HG02938 (cell line): Measurements from ENCODE around the gene NEO1.
"Not testable (repeated sequence)": the region's sequence is repeated elsewhere in the genome, so short reads cannot be mapped to it uniquely, and the experiment has no call there.

Experiments
- ATAC-seq: cut with Tn5 transposase; IDR thresholded peaks from one replicate; pipeline ENCODE4 v1.9.1; 2021; ENCODE audit warnings: mild to moderate bottlenecking, moderate library complexity; ENCODE audit not compliant: unreplicated experiment

The NEO1 gene

DNA sequence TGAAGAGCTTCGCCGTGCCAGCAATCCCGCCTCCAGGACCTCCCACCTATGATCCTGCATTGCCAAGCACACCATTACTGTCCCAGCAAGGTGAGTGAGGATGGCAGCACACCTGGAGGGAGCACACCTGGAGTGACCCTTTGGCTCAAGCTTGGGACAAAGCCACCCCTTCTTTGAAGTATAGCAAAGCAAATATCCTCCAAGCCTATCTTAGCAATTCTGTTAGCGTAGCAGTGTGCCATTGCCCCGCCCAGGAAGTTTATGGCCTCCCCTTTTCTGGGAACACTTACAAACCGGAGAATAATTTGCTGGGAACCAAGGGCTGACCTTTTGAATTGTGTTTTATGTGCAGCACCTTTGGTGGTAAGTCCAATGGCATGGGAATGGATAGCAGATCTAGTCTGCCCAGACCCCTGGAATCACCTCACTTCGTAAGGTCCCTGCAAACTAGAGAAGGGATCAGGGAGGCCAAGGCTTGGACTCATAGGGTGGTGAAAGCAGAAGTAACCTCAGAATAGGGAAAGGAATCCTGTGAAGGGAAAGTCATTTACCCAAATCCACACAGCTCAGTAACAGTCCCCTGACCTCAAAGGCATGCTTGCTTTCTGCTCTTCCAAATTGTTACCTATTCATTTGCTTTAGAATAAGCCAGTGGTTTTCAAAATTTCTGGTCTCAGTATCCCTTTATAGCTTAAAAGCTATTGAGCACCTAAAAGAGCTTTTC lies 246.4 kb downstream of the NEO1 start:
- no peak for ATAC-seq

DNA sequence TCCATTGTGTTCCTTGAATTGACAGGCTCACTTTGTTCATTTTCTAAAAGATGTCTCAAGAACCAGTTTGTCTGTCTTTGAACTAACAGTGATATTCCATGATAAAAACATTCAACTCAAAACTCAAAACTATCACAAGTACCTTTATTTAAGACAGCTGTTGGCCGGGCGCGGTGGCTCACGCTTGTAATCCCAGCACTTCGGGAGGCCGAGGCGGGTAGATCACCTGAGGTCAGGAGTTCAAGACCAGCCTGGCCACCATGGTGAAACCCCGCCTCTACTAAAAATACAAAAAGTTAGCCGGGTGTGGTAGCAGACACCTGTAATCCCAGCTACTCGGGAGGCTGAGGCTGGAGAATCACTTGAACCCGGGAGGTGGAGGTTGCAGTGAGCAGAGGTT lies 248.0 kb downstream of the NEO1 start:
- not testable (repeated sequence) for ATAC-seq

DNA sequence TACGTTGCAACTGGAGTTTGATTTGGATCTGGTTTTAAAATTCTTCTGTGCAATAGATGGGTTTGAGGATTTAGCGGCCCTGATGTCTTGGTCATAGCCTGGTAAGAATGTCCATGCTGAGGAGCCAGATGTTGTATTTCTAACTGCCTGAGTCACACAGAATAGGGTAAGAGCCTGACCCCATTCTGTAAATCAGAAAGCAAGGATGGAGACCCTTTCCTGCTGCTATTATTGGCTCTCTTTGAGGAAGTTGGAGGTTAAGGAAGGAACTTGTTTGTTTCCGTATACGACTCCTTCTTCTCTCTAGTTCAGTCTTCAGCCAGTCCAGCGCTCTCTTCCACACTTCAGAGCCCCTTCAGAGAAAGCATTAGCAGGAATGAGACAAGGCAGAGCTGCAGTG lies 251.4 kb downstream of the NEO1 start:
- no peak for ATAC-seq

DNA sequence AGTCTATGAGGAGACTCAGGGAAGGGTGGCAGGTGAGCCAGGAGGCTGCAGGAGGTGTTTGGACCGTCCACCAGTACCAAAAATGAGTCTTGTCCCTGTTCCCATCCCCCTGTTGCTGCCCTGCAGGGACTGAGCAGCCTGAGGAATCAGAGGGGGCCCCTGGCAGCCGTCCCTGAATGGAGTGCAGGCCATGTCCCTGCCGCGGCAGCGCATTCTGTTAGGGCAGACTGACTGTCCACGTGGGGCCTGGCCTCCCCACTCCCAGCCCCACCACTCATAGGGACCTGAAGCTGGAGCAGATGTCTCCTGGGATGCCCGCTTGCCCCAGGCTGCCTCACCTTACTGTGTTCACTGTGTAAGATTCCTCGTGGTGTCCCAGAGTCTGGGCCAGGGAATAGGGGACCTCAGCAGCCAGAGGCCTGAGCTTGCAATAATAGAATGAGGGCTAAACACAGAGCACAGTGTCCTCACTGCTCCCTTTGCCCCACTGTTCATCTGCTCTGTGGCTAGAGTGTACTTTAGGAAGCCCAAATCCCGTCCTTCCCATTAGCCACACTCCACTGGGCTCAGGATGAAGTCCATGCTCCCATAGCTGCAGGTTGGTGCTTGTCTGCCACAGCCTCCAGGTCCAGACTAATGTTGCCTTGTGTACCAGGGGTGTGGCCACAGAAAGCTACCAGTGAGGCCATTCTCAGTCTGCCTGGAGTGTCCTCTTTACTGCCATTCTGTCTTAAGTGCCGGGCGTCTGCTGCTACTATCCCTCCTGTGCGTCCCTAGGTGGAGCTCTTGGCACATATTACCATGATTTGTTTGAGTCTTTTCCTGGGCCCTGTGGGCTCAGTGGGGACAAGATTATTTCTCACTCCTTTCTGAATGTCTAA lies 253.3 kb downstream of the NEO1 start:
- no peak for ATAC-seq

DNA sequence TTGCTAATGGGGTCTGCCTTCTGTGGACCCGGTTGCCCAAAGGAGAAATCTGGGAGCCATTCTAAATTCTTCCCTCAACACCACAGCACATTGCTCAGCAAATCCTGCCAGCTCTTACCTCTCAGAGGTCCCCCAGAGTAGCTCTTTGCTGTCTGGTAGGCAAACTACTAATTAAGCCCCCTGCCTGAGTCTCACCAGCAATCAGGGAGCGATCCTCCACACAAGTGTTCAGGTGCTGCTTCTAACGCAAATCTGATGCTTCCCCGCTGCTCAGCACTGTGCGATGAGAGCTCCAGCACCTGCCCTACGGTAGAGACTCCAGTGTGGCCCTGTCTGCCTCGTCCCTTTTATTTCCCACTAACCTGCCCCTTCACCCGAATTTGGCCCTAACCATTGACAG lies 256.0 kb downstream of the NEO1 start:
- ATAC-seq, result no peak

DNA sequence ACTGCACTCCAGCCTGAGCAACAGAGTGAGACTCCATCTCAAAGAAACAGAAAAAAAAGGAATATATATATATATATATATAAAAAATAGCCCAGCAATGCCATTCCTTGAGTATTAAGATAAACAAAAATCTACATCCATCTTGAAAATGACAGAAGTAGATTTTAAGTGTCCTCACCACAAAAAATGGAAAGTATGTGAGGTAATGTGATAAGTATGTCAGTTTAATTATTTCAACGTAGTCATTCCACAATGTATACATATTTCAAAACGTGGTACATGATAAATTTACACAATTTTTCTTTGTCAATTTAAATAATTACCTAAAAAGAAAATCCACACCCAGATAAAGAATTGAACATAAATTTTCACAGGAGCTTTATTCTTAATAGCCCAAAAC lies 261.6 kb downstream of the NEO1 start:
- no peak for ATAC-seq

DNA sequence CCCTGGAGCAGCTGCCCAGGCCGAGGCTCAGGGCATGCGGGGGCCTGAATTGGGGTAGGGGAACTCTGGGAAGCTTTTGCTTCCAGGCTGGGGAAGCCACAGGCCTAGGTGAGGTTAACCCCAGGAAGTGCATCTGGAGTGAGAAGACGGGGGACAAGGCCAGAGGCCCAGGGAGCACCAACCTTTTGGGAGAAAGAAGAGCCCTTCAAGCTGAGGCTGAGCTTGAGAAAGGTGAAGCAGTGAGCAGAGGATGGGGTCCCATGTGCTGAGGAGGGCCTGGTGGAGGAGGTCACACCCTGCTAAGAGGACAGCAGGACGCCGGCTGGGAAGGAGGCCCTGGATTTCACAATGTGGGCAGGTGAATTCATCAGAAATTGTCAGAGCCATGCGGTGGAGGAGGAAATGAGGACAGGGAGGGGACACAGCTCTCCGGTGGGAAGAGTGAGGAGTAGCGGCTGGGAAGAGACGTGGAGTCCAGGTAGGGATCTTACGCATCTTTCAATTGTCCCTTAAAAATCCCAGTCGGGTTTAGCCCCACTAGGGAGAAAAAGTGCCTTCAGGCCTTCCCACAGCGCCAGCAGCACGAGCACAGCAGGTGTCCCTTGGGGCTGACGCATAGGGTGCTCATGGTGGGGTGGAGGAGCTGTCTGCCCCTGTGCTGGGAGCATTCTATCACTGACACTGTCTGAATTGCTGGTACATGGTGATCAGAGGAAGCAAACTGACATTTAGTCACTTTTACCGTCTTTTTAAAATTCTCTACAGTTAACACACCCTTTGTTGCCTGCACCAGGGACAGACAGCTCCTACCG lies 265.6 kb downstream of the NEO1 start:
- ATAC-seq, result no peak

DNA sequence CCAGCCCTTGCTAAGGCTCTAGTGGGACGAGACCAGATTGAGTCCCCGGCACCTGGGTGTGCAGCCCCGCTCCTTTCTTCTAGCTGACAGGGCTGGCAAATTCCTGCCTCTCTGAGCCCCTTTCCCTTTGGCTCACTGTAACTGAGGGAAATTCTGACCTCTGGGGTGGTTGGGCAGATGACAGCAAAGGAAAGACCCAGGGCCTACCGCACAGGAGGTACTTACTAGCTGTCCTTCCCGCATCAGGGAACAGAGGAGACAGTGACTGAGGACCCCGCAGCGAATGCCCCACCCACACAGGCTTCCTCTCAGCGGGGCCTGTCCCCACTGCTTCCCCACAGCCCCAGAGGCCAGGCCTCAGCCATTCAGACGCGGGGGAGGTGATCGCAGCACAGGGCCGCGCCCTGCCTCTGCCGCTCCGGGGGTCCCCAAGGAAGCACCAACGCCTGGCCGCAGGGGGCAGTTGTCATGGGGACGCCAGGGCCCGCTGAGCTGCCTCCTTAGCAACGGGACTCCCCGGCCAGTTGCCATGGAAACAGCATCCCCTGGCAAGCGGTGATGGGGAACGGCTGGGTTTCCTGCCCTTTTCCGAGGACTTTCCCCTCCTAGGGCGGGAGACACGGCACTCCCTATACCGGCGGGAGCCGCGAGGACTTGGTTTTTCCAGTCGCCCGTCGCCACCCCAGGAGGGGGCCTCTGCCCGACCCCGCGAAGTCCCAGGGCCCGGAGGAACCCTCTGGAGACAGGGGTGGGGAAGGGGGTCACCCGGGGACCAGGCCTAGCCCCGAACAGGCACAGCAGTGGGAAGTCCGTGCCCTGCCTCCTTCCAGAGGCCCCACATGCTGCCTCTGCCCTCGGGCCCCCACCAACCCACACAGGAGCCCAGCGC lies 266.4 kb downstream of the NEO1 start:
- ATAC-seq, result no peak

DNA sequence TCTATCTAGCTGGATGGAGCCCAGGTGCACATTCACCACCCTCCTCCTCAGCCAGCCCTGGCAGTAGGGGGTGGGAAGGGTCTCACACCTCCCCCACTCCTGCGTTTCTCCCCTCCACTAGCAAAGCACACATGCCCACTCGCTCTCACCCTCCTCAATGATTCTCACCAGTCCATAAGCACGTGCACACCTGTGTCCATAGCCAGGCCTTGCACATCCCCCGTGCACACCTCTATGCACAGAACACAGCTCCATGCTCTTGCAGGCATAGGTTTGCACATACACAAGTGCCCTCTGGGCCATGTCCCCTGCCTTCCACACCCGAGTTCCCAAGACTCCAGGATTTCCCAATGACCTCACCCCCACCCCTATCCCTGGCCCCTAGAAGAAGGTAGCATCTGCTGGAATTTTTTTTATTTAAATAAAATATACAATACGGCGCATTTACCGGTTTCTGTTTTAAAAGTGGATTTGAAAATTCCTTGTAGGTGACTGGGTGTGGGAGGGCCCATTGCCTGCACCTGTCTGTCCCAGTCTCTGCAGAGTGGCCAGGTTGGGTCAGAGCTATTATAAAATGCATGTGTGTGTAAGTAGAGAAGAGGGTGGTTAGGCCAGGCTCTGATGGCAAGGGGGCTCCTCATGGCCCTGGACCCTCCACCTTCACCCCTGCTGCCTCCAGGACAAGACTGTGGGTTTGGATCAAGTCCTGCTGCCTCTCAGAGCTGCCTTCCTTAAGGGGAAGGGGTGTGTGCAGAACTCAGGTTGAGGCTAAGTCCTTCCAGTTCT lies 267.4 kb downstream of the NEO1 start:
- ATAC-seq, result no peak

DNA sequence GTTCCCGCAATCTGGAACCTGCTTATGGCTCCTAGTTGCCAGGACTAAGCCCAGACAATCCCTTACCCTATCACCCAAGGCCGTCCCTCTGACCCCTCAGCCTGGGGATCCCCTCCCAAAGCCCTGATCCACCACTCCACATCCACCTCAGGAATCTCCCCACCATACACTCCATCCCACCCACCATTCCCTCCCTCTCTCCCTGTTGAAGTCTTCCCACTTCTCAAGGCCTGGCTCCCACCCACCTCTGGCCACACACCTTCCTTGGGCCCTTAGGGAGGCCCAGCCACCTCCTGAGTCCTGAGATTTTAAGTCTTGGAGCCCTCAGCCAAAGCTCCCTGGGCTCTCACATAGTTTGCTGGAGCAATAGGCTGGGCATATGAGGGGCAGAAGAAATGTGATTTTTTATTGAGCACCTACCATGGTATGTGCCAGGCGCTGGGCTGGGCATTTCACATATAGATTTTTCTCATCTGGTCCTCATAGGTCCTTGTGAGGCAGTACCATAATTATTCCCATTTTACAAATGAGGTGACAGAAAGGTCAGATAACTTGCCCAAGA lies 268.4 kb downstream of the NEO1 start:
- ATAC-seq, result no peak

DNA sequence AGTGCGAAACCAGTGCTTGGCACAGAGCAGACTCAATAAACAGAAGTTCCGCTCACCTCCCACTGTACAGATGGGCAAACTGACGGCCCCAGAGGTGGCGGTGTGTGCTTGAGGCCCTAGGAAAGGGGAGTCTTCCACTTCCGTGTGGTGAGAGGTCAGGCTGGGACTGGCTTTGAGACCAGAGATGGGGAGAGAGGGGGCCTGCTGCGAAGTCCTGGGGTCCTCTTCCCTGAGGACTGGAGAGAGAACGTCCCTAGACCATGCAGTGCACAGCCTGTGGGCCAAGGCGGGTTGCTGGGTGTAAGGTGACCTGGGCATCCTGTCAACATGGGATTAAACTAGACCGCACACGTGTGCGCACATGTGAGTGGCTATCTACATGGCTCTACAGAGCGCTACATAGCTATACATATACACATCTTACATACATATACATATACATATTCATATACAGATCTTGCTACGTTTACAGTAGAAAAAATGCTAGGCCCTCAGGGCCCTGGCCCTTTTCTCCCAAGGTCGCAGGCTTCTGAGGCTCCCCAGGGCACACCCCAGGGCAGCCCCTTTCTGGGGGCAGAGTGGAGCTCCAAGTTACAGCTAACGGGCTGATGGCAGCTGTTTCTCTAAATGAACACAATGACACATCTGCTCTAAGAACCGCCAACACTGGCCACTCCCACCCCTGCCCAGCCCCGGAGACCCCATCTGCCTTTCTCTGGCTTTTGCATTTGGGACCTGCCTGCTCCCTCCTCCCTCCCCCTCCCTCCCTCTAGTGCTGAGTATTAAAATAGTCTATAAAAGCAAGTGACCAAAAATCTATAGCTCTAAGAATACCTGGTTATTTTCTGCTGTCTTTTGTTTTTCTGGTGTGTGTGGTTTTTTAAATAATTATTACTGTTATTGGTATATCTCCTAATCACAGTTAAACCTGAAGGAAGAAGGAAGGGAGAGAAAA lies 269.5 kb downstream of the NEO1 start:
- no peak for ATAC-seq

DNA sequence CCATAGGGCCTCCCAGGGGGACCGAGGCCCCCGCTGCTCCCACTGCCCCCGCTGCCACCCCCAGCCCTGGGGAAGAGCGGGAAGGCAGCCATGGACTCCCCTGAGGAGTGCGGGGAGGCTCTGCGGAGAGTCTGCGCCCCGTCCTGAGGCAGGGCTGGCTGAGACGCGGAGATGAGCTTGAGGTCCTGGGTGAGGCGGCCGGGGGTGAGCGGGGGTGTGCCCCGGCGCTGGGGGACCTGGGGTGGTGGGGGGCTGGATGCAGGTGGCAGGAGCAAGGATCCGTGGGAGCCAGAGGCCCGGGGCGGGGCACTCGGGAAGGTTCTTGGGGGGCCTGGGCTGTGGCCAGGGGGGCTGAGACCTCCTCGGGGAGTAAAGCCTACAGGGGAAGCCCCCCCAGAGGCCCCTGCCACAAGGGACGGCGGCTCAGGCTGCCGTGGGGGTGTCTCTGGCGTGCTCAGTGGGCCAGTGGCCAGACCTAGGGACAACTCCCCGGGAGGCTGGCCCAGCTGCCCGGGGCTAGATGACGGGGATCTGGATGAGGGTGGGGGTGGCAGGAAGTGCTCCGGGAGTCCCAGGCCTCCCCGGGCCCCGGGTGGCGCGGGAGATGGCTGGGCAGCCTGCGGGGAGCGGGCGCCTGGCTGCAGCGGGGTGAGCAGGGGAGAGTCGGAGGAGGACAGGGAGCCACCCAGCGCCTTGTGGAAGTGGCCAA lies 270.6 kb downstream of the NEO1 start:
- no peak for ATAC-seq

DNA sequence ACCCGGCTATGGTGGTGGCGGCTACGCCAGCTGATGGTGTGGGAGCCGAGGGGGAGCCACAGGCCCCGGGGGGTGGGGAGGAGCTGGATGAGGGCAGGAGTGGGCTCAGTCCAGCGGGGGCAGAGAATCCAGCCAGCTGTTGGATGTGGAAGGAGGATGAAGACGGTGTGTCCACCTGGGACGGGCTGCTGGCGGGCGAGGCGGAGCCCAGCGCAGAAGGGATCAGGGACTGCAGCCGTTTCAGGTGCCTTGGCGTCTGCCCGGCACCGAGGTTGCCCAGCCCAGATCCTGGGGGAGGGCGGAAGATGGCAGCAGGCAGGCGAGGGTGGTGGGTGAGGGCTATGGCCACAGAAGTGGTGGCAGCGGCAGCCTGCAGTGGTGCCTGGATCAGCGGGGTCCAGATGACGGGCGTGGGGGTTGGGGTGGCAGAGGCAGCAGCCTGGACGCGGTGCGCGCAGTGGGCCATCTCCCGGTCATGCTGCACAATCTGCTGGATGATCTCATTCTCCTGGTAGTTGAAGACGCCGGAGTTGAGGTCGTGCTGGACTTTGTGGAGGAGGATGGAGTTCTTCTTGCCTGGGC lies 271.2 kb downstream of the NEO1 start:
- ATAC-seq, result no peak

DNA sequence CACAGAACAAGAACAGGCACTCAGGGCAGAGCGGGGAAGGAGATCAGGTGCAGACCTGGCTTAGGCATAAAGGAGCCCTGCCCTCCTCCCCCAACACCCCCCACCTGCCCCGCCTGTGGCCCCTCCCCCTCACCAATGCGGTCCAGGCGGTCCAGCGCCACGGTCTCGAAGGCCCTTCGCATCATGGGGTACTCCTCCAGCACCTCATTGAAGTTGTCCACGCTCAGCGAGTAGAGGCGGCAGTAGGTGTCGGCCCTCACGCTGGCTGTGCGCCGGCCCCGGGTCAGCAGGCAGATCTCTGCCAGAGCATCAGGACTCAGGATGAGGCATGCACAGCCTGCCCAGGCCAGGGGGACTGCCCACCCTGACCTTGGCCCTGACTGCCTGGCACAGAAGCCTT lies 271.7 kb downstream of the NEO1 start:
- no peak for ATAC-seq

DNA sequence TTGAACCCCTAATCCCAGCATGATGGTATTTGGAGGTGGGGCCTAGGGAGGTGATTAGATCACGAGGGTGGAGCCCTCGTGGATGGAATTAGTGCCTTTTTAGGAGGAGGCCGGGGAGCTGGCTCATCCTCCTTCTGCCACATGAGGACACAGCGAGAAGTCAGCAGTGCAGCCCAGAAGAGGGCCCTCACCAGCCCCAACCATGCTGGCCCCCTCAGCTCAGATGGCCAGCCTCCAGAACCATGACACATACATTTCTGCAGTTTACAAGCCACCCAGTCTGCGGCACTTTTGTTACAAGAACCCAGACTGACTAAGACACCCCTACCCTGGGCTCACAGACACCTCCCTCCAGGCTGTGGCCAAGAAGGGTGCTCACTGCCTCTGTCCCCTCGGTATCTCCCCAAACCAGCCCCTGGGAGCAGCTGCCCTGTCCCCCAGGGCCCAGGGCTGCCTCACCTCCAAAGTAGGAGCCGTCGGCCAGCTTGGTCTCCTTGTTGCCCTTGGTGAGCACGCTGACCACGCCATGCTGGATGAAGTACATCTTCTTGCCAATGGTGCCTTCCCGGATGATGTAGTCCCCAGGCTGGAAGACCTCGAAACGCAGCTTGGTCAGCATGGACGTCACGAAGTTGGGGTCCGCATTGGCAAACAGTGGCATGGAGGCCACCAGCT lies 272.4 kb downstream of the NEO1 start:
- ATAC-seq, result no peak

DNA sequence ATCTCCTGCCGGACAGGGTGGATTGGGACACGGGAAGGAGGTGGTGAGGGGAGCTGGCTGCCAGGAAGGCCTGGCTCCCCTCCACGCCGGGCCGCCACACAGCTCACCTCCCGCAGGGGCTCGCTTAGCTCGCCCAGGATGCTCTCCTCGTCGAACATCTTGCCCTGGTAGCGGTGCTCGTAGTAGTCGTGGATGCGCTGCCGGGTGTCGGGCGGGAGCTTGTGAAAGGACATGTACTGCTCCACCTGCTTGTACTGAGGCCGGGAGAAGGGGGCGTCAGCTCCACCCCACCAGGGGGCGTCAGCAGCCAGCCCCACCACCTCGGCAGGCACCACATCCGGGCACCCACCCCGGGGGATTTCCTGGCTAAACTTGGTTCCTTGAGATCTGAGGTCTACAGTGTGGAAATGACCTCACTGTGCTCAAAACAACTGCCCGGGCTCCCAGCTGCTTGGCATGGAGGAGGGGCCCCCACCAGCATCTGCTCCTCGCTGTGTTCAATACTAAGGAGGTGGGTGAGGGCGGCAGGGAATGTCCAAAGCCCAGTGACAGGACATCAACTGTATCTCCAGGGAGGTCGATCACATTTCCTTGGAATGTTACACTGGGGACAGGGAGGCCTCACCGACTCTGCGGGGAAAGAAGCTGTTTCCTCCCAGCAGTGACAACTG lies 273.1 kb downstream of the NEO1 start:
- no peak for ATAC-seq
